GM23338 (cell line): Measurements from ENCODE around the gene PPIA. TPM values are rescaled to one million over a fixed set of nuclear protein-coding genes. Genes with fewer than 3 reads are reported as not detected.

Source experiments
- ATAC-seq: fragments of 200-7000 bp; cut with Tn5 transposase; 3 replicates; pipeline ENCODE4 v1.9.1; 2020
- DNase-seq: peaks from one replicate; pipeline ENCODE4 v3.0.0-alpha.2; 2015; ENCODE audit warnings: low spot score
- H2AFZ ChIP-seq: fragments of 200-600 bp; sonication (generic); 2 replicates; pipeline ENCODE4 v1.8.0; 2016; ENCODE audit warnings: antibody characterized with exemption, mild to moderate bottlenecking, moderate library complexity
- H3F3A ChIP-seq: fragments of 200-600 bp; sonication (generic); replicated peaks from 2 replicates; pipeline ENCODE4 v1.8.0; 2017; ENCODE audit warnings: antibody characterized with exemption, mixed run types, low read depth
- H3K27ac ChIP-seq: fragments of 200-600 bp; sonication (generic); 2 replicates; pipeline ENCODE4 v1.6.1; 2016; ENCODE audit warnings: low read depth
- H3K27me3 ChIP-seq: fragments of 200-600 bp; sonication (generic); 2 replicates; pipeline ENCODE4 v1.8.0; 2016; ENCODE audit warnings: mild to moderate bottlenecking, mixed run types, moderate library complexity; ENCODE audit not compliant: insufficient read depth
- H3K36me3 ChIP-seq: fragments of 200-600 bp; sonication (generic); 2 replicates; pipeline ENCODE4 v1.8.0; 2016; ENCODE audit warnings: mild to moderate bottlenecking; ENCODE audit not compliant: insufficient read depth
- H3K4me1 ChIP-seq: fragments of 200-600 bp; sonication (generic); 2 replicates; pipeline ENCODE4 v1.8.0; 2016; ENCODE audit warnings: mild to moderate bottlenecking, moderate library complexity; ENCODE audit not compliant: insufficient read depth
- H3K4me2 ChIP-seq: fragments of 200-600 bp; sonication (generic); 2 replicates; pipeline ENCODE4 v1.7.1; 2017; ENCODE audit warnings: mixed run types
- H3K4me3 ChIP-seq: fragments of 200-600 bp; sonication (generic); 2 replicates; pipeline ENCODE4 v1.6.1; 2016; ENCODE audit warnings: mixed run types
- H3K79me2 ChIP-seq: fragments of 200-600 bp; sonication (generic); replicated peaks from 2 replicates; pipeline ENCODE4 v1.8.0; 2017; ENCODE audit warnings: mild to moderate bottlenecking; ENCODE audit not compliant: insufficient read depth
- H3K9me2 ChIP-seq: fragments of 200-600 bp; sonication (generic); 2 replicates; pipeline ENCODE4 v1.8.0; 2017; ENCODE audit not compliant: insufficient read depth
- H4K20me1 ChIP-seq: fragments of 200-600 bp; sonication (generic); replicated peaks from 2 replicates; pipeline ENCODE4 v1.8.0; 2017; ENCODE audit warnings: mild to moderate bottlenecking; ENCODE audit not compliant: insufficient read depth
- H3K27ac Mint-ChIP-seq: 2 replicates; pipeline ENCODE4 v1.8.0; 2020; ENCODE audit warnings: inconsistent platforms, mild to moderate bottlenecking, moderate library complexity, mixed read lengths
- H3K27me3 Mint-ChIP-seq: 3 replicates; pipeline ENCODE4 v1.8.0; 2022; ENCODE audit warnings: low read depth, mild to moderate bottlenecking, moderate library complexity, mixed read lengths, inconsistent platforms; ENCODE audit not compliant: insufficient read depth, poor library complexity
- H3K36me3 Mint-ChIP-seq: 3 replicates; pipeline ENCODE4 v1.8.0; 2021; ENCODE audit warnings: low read depth, mild to moderate bottlenecking, inconsistent platforms, moderate library complexity, mixed read lengths
- H3K4me1 Mint-ChIP-seq: 3 replicates; pipeline ENCODE4 v1.8.0; 2020; ENCODE audit warnings: mild to moderate bottlenecking, inconsistent platforms, mixed read lengths
- H3K4me3 Mint-ChIP-seq: 3 replicates; pipeline ENCODE4 v1.8.0; 2021; ENCODE audit warnings: moderate library complexity, mild to moderate bottlenecking, inconsistent platforms, mixed read lengths
- H3K9me3 Mint-ChIP-seq: 3 replicates; pipeline ENCODE4 v1.8.0; 2020; ENCODE audit warnings: moderate library complexity, mild to moderate bottlenecking, inconsistent platforms, mixed read lengths
- CTCF ChIP-seq, 2 experiments: fragments of 200-600 bp in 1 of 2; sonication (generic) in 1 of 2; conservative IDR thresholded peaks; 2 replicates each; pipeline versions ENCODE4 v1.5.1 to v1.6.1; 2016 to 2017; ENCODE audit warnings: antibody characterized with exemption in 2 of 2, low read depth in 2 of 2, mild to moderate bottlenecking in 2 of 2, moderate library complexity in 1 of 2
- ETS1 ChIP-seq: IDR thresholded peaks from 2 replicates; pipeline ENCODE4 v1.6.1; 2016; ENCODE audit warnings: antibody characterized with exemption
- EZH2 ChIP-seq: fragments of 200-600 bp; sonication (generic); IDR thresholded peaks from one replicate; pipeline ENCODE4 v1.8.0; 2017; ENCODE audit warnings: antibody characterized with exemption, mild to moderate bottlenecking, low read depth; ENCODE audit not compliant: unreplicated experiment
- JUNB ChIP-seq: IDR thresholded peaks from one replicate; pipeline ENCODE4 v1.6.1; 2016; ENCODE audit warnings: antibody characterized with exemption; ENCODE audit not compliant: unreplicated experiment
- NANOG ChIP-seq: IDR thresholded peaks from 2 replicates; pipeline ENCODE4 v1.6.1; 2016; ENCODE audit warnings: antibody characterized with exemption, borderline replicate concordance
- REST ChIP-seq: IDR thresholded peaks from one replicate; pipeline ENCODE4 v1.6.1; 2018; ENCODE audit warnings: antibody characterized with exemption; ENCODE audit not compliant: unreplicated experiment
- STAT1 ChIP-seq: IDR thresholded peaks from one replicate; pipeline ENCODE4 v1.6.1; 2016; ENCODE audit warnings: antibody characterized with exemption; ENCODE audit not compliant: unreplicated experiment
- ZNF114 ChIP-seq: fragments of 250-450 bp; sonication (Bioruptor Pico); IDR thresholded peaks from 2 replicates; pipeline ENCODE4 v1.5.0; 2020; ENCODE audit warnings: mild to moderate bottlenecking, moderate library complexity
- ZNF331 ChIP-seq: fragments of 250-450 bp; sonication (Bioruptor Pico); IDR thresholded peaks from 2 replicates; pipeline ENCODE4 v1.5.0; 2020; ENCODE audit warnings: low read depth, mild to moderate bottlenecking, moderate library complexity
- polyA plus RNA-seq: library from polyadenylated mRNA; unstranded; fragments of >200 nt; fragmentation: Nextera tagmentation; extraction: Ambion mirVana; gene quantifications from 2 replicates; pipeline ENCODE4 v1.2.1, GENCODE V29; 2016
- total RNA-seq: library from RNA; depleted of rRNA; stranded (reverse); fragments of >200 nt; shearing (Covaris generic); gene quantifications from 2 replicates; pipeline ENCODE4 v1.2.3, GENCODE V29; 2014
- TF ChIP-seq, protein P1 (sequence below): fragments of 250-450 bp; sonication (Bioruptor Pico); IDR thresholded peaks from 2 replicates; pipeline ENCODE4 v1.5.0; 2020; ENCODE audit warnings: mild to moderate bottlenecking, moderate library complexity

The PPIA gene
- total and polyA plus RNA-seq, 2 experiments from 2014 or later = 4,367 to 6,524 TPM

GRCh38 chr7:44750424-44750823 lies 46.1 kb upstream of the PPIA start (continued):
- TF ChIP-seq, protein P1, sequence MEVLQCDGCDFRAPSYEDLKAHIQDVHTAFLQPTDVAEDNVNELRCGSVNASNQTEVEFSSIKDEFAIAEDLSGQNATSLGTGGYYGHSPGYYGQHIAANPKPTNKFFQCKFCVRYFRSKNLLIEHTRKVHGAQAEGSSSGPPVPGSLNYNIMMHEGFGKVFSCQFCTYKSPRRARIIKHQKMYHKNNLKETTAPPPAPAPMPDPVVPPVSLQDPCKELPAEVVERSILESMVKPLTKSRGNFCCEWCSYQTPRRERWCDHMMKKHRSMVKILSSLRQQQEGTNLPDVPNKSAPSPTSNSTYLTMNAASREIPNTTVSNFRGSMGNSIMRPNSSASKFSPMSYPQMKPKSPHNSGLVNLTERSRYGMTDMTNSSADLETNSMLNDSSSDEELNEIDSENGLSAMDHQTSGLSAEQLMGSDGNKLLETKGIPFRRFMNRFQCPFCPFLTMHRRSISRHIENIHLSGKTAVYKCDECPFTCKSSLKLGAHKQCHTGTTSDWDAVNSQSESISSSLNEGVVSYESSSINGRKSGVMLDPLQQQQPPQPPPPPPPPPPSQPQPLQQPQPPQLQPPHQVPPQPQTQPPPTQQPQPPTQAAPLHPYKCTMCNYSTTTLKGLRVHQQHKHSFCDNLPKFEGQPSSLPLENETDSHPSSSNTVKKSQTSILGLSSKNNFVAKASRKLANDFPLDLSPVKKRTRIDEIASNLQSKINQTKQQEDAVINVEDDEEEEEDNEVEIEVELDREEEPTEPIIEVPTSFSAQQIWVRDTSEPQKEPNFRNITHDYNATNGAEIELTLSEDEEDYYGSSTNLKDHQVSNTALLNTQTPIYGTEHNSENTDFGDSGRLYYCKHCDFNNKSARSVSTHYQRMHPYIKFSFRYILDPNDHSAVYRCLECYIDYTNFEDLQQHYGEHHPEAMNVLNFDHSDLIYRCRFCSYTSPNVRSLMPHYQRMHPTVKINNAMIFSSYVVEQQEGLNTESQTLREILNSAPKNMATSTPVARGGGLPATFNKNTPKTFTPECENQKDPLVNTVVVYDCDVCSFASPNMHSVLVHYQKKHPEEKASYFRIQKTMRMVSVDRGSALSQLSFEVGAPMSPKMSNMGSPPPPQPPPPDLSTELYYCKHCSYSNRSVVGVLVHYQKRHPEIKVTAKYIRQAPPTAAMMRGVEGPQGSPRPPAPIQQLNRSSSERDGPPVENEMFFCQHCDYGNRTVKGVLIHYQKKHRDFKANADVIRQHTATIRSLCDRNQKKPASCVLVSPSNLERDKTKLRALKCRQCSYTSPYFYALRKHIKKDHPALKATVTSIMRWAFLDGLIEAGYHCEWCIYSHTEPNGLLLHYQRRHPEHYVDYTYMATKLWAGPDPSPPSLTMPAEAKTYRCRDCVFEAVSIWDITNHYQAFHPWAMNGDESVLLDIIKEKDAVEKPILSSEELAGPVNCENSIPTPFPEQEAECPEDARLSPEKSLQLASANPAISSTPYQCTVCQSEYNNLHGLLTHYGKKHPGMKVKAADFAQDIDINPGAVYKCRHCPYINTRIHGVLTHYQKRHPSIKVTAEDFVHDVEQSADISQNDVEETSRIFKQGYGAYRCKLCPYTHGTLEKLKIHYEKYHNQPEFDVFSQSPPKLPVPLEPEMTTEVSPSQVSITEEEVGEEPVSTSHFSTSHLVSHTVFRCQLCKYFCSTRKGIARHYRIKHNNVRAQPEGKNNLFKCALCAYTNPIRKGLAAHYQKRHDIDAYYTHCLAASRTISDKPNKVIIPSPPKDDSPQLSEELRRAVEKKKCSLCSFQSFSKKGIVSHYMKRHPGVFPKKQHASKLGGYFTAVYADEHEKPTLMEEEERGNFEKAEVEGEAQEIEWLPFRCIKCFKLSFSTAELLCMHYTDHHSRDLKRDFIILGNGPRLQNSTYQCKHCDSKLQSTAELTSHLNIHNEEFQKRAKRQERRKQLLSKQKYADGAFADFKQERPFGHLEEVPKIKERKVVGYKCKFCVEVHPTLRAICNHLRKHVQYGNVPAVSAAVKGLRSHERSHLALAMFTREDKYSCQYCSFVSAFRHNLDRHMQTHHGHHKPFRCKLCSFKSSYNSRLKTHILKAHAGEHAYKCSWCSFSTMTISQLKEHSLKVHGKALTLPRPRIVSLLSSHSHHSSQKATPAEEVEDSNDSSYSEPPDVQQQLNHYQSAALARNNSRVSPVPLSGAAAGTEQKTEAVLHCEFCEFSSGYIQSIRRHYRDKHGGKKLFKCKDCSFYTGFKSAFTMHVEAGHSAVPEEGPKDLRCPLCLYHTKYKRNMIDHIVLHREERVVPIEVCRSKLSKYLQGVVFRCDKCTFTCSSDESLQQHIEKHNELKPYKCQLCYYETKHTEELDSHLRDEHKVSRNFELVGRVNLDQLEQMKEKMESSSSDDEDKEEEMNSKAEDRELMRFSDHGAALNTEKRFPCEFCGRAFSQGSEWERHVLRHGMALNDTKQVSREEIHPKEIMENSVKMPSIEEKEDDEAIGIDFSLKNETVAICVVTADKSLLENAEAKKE (CRISPR knock-in tag) = no peak
- TF ChIP-seq JUNB (no peak), CTCF (conservative IDR thresholded peaks at IDR 0.05; ENCODE audit: low read depth in 2 of 2) (no peak)

- Histone ChIP-seq H3K4me3 (peak overlapping the region; percentile 20; the same call in 1 of the 2 replicates), H3K9me2 (no peaks in the 10 kb centered on the region), H3K27me3 (no peaks in the 10 kb centered on the region), H3K27ac (no peak overlapping the region), H3K4me1 (peaks cover 11% of the 10 kb centered on the region), H3K79me2 (peaks cover 53% of the 10 kb centered on the region), H2AFZ (no peak overlapping the region), H3K36me3 (no peaks in the 10 kb centered on the region), H3F3A (no peaks in the 10 kb centered on the region), H4K20me1 (peaks cover 28% of the 10 kb centered on the region), H3K4me2 (0 out of 2 replicates have a peak overlapping the region, but pooled peaks have one; percentile 14)
- Mint-ChIP-seq H3K4me1 (peaks cover 29% of the 10 kb centered on the region), H3K27me3 (peaks cover 6% of the 10 kb centered on the region), H3K27ac (peak overlapping the region; percentile 52; the same call in 1 of the 2 replicates), H3K36me3 (peaks cover 14% of the 10 kb centered on the region), H3K9me3 (no peaks in the 10 kb centered on the region; the same call in 1 of the 3 replicates), H3K4me3 (peak overlapping the region; percentile 82)
- ATAC-seq (no peak), DNase-seq (no peak)
- TF ChIP-seq ETS1 (no peak), REST (no peak), JUNB (no peak), STAT1 (no peak), ZNF331 (CRISPR knock-in tag) (no peak), NANOG (no peak), EZH2 (no peak), ZNF114 (CRISPR knock-in tag) (no peak)
Observed at GRCh38 chr7:44750921-44751571, 45.4 kb upstream of the PPIA start.
